PC-3 (cell line): Measurements from ENCODE around the gene ALPK3. TPM values are rescaled to one million over a fixed set of nuclear protein-coding genes. Genes with fewer than 3 reads are reported as not detected.

Experiments
- ATAC-seq: fragments of 200-7000 bp; cut with Tn5 transposase; 2 replicates; pipeline ENCODE4 v1.9.1; 2020; ENCODE audit warnings: mild to moderate bottlenecking, moderate library complexity
- BruUV-seq: library from RNA; stranded (reverse); fragments of 400-500 nt; replicated peaks from 2 replicates; lab custom pipeline; 2021; lab: Mats Ljungman, UMichigan
- CTCF ChIA-PET: fragments of 300-600 bp; sonication (Branson Sonifier 250); formaldehyde crosslinking; loops from one replicate; lab custom pipeline; 2022; ENCODE audit warnings: antibody characterized with exemption; lab: Charles Lee
- POLR2A ChIA-PET: fragments of 300-600 bp; sonication (Branson Sonifier 250); formaldehyde crosslinking; loops from one replicate; lab custom pipeline; 2022; ENCODE audit warnings: antibody characterized with exemption; ENCODE audit not compliant: unreplicated experiment; lab: Charles Lee
- DNase-seq: peaks from one replicate; pipeline ENCODE4 v3.0.0-alpha.2; 2015
- H2AFZ ChIP-seq: fragments of 300-600 bp; sonication (generic); 2 replicates; pipeline ENCODE4 v1.6.0; 2016; ENCODE audit warnings: antibody characterized with exemption, low read length
- H3F3A ChIP-seq: fragments of 300-600 bp; sonication (generic); one replicate; pipeline ENCODE4 v1.6.0; 2017; ENCODE audit warnings: antibody characterized with exemption, low read length, control low read depth, mild to moderate bottlenecking; ENCODE audit not compliant: unreplicated experiment
- H3K27ac ChIP-seq: fragments of 300-600 bp; sonication (generic); 2 replicates; pipeline ENCODE4 v1.5.1; 2016; ENCODE audit warnings: mild to moderate bottlenecking, low read length
- H3K27me3 ChIP-seq: fragments of 300-600 bp; sonication (generic); 2 replicates; pipeline ENCODE4 v1.6.1; 2016; ENCODE audit warnings: low read length, mixed read lengths
- H3K36me3 ChIP-seq: fragments of 300-600 bp; sonication (generic); 2 replicates; pipeline ENCODE4 v1.6.1; 2016; ENCODE audit warnings: low read depth, mixed run types, low read length, mixed read lengths
- H3K4me1 ChIP-seq: fragments of 300-600 bp; sonication (generic); 2 replicates; pipeline ENCODE4 v1.5.1; 2016; ENCODE audit warnings: low read length; ENCODE audit not compliant: insufficient read depth
- H3K4me2 ChIP-seq: fragments of 300-600 bp; sonication (generic); 2 replicates; pipeline ENCODE4 v1.6.0; 2016; ENCODE audit warnings: low read length
- H3K4me3 ChIP-seq: fragments of 300-600 bp; sonication (generic); 2 replicates; pipeline ENCODE4 v1.5.1; 2016; ENCODE audit warnings: mild to moderate bottlenecking, low read length, mixed read lengths
- H3K79me2 ChIP-seq: fragments of 300-600 bp; sonication (generic); 2 replicates; pipeline ENCODE4 v1.6.1; 2017; ENCODE audit warnings: low read length, mixed read lengths
- H3K9ac ChIP-seq: fragments of 300-600 bp; sonication (generic); 2 replicates; pipeline ENCODE4 v1.6.0; 2016; ENCODE audit warnings: mild to moderate bottlenecking, low read length
- H3K9me2 ChIP-seq: fragments of 300-600 bp; sonication (generic); replicated peaks from 2 replicates; pipeline ENCODE4 v1.6.1; 2016; ENCODE audit warnings: mixed run types, low read length, mixed read lengths
- H3K9me3 ChIP-seq: fragments of 300-600 bp; sonication (generic); 2 replicates; pipeline ENCODE4 v1.6.1; 2016; ENCODE audit warnings: low read length, mixed read lengths
- H4K20me1 ChIP-seq: fragments of 300-600 bp; sonication (generic); 2 replicates; pipeline ENCODE4 v1.6.1; 2016; ENCODE audit warnings: low read length, mixed read lengths
- EZH2 ChIP-seq: fragments of 300-600 bp; sonication (generic); IDR thresholded peaks from one replicate; pipeline ENCODE4 v1.6.1; 2017; ENCODE audit warnings: antibody characterized with exemption, mild to moderate bottlenecking, low read length; ENCODE audit not compliant: unreplicated experiment
- EZH2phosphoT487 ChIP-seq: fragments of 300-600 bp; sonication (generic); IDR thresholded peaks from 2 replicates; pipeline ENCODE4 v1.6.1; 2018; ENCODE audit warnings: mild to moderate bottlenecking, antibody characterized with exemption, low read length, borderline replicate concordance
- intact Hi-C: fragments of 100-400 bp; cut with micrococcal nuclease; formaldehyde crosslinking; loops from 2 replicates; pipeline ENCODE4 v1.9.0; 2023
- total RNA-seq: library from RNA; depleted of rRNA; stranded (reverse); fragments of >200 nt; gene quantifications from 2 replicates; pipeline ENCODE4 v1.2.3, GENCODE V29; 2014
- TF ChIP-seq, protein P1 (sequence below): fragments of 300-600 bp; sonication (generic); conservative IDR thresholded peaks from 2 replicates; pipeline ENCODE4 v1.5.1; 2017; ENCODE audit warnings: antibody characterized with exemption, low read depth, mild to moderate bottlenecking, low read length

Gene ALPK3
- total RNA-seq, 1 experiment from 2014 or later: 2.4 TPM

GRCh38 chr15:84790676-84791075 lies 26.5 kb upstream of the ALPK3 start:
- no peaks in the 10 kb centered on the region for H3K9me2 ChIP-seq
- TF ChIP-seq, protein P1, sequence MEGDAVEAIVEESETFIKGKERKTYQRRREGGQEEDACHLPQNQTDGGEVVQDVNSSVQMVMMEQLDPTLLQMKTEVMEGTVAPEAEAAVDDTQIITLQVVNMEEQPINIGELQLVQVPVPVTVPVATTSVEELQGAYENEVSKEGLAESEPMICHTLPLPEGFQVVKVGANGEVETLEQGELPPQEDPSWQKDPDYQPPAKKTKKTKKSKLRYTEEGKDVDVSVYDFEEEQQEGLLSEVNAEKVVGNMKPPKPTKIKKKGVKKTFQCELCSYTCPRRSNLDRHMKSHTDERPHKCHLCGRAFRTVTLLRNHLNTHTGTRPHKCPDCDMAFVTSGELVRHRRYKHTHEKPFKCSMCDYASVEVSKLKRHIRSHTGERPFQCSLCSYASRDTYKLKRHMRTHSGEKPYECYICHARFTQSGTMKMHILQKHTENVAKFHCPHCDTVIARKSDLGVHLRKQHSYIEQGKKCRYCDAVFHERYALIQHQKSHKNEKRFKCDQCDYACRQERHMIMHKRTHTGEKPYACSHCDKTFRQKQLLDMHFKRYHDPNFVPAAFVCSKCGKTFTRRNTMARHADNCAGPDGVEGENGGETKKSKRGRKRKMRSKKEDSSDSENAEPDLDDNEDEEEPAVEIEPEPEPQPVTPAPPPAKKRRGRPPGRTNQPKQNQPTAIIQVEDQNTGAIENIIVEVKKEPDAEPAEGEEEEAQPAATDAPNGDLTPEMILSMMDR: no peak
- TF ChIP-seq EZH2phosphoT487 (no peak), EZH2 (no peak)
- H3F3A ChIP-seq: no peaks in the 10 kb centered on the region
- H3K4me3 ChIP-seq: no peak overlapping the region
- intact Hi-C loops: no loop called here
- BruUV-seq: no TSS peak
- POLR2A ChIA-PET: no interaction called here
- H2AFZ ChIP-seq: no peak overlapping the region
- peaks cover 4% of the 10 kb centered on the region for H4K20me1 ChIP-seq
- no peak overlapping the region for H3K4me2 ChIP-seq
- H3K79me2 ChIP-seq: peaks cover 54% of the 10 kb centered on the region
- H3K36me3 ChIP-seq: peaks cover 26% of the 10 kb centered on the region
- CTCF ChIA-PET: no interaction called here
- H3K27me3 ChIP-seq: no peaks in the 10 kb centered on the region
- no peaks in the 10 kb centered on the region for H3K4me1 ChIP-seq
- ATAC-seq: no peak
- H3K9me3 ChIP-seq: no peaks in the 10 kb centered on the region
- no peak overlapping the region for H3K27ac ChIP-seq
- no peak for DNase-seq
- H3K9ac ChIP-seq: no peak overlapping the region

GRCh38 chr15:84791763-84792162 lies 25.4 kb upstream of the ALPK3 start:
- H3K27me3 ChIP-seq: no peaks in the 10 kb centered on the region
- no peaks in the 10 kb centered on the region for H3K4me1 ChIP-seq
- no peak overlapping the region for H3K27ac ChIP-seq
- peaks cover 4% of the 10 kb centered on the region for H4K20me1 ChIP-seq
- H2AFZ ChIP-seq: no peak overlapping the region
- ATAC-seq: no peak
- no peaks in the 10 kb centered on the region for H3F3A ChIP-seq
- H3K79me2 ChIP-seq: peaks cover 45% of the 10 kb centered on the region
- TF ChIP-seq, protein P1: no peak
- no peak for TF ChIP-seq EZH2phosphoT487
- no peak for TF ChIP-seq EZH2
- CTCF ChIA-PET: no interaction called here
- no peaks in the 10 kb centered on the region for H3K9me2 ChIP-seq
- H3K36me3 ChIP-seq: peaks cover 26% of the 10 kb centered on the region
- no peak for DNase-seq
- no peaks in the 10 kb centered on the region for H3K9me3 ChIP-seq
- H3K9ac ChIP-seq: no peak overlapping the region
- POLR2A ChIA-PET: no interaction called here
- intact Hi-C loops: no loop called here
- BruUV-seq: TSS peak; percentile 16
- H3K4me2 ChIP-seq: no peak overlapping the region
- H3K4me3 ChIP-seq: no peak overlapping the region

GRCh38 chr15:84793431-84794161 lies 23.6 kb upstream of the ALPK3 start:
- H3K9me3 ChIP-seq: no peaks in the 10 kb centered on the region
- H3K4me1 ChIP-seq: no peaks in the 10 kb centered on the region
- H3K27ac ChIP-seq: no peak overlapping the region
- H3F3A ChIP-seq: no peaks in the 10 kb centered on the region
- H3K9ac ChIP-seq: no peak overlapping the region
- no peak overlapping the region for H2AFZ ChIP-seq
- peaks cover 27% of the 10 kb centered on the region for H3K79me2 ChIP-seq
- H3K4me3 ChIP-seq: no peak overlapping the region
- H3K4me2 ChIP-seq: no peak overlapping the region
- no peaks in the 10 kb centered on the region for H3K9me2 ChIP-seq
- TF ChIP-seq EZH2 (no peak), EZH2phosphoT487 (no peak)
- TF ChIP-seq, protein P1: no peak
- BruUV-seq: no TSS peak
- intact Hi-C loops: no loop called here
- CTCF ChIA-PET: no interaction called here
- ATAC-seq (no peak), DNase-seq (no peak)
- peaks cover 1% of the 10 kb centered on the region for H4K20me1 ChIP-seq
- no peaks in the 10 kb centered on the region for H3K27me3 ChIP-seq
- H3K36me3 ChIP-seq: peaks cover 34% of the 10 kb centered on the region
- POLR2A ChIA-PET: no interaction called here
